ENCODE measurements around the gene IL1RAPL1.

The IL1RAPL1 gene

GRCh38 chrX:29842552-29842951 is 1255.3 kb downstream of the IL1RAPL1 start:
- no peaks in the 10 kb centered on the region for H3K36me3 ChIP-seq (ENCODE audit: control insufficient read depth in 1 of 2, insufficient read depth in 2 of 2, low read length in 2 of 2)
- H3K27me3 ChIP-seq (ENCODE audit: control insufficient read depth in 1 of 2, insufficient read depth in 2 of 2, low read length in 2 of 2): no peaks in the 10 kb centered on the region
- H3K9ac ChIP-seq (ENCODE audit: low read depth in 1 of 2, low read length in 2 of 2): no peak overlapping the region
- H3K9me3 ChIP-seq (ENCODE audit: control insufficient read depth in 1 of 2, low read length in 2 of 2): no peaks in the 10 kb centered on the region
- H3K4me1 ChIP-seq (ENCODE audit: control insufficient read depth in 1 of 2, insufficient read depth in 2 of 2, low read length in 2 of 2): no peaks in the 10 kb centered on the region
- H3K4me3 ChIP-seq (ENCODE audit: low read depth in 1 of 2, low read length in 2 of 2): no peak overlapping the region
- H3K27ac ChIP-seq (ENCODE audit: low read depth, low read length): no peak overlapping the region

GRCh38 chrX:29851857-29852605 is 1264.8 kb downstream of the IL1RAPL1 start:
- Histone ChIP-seq H3K27me3 (ENCODE audit: control insufficient read depth in 1 of 2, insufficient read depth in 2 of 2, low read length in 2 of 2) (no peaks in the 10 kb centered on the region), H3K4me1 (ENCODE audit: control insufficient read depth in 1 of 2, insufficient read depth in 2 of 2, low read length in 2 of 2) (no peaks in the 10 kb centered on the region), H3K36me3 (ENCODE audit: control insufficient read depth in 1 of 2, insufficient read depth in 2 of 2, low read length in 2 of 2) (no peaks in the 10 kb centered on the region), H3K4me3 (ENCODE audit: low read depth in 1 of 2, low read length in 2 of 2) (no peak overlapping the region), H3K9ac (ENCODE audit: low read depth in 1 of 2, low read length in 2 of 2) (no peak overlapping the region), H3K27ac (ENCODE audit: low read depth, low read length) (no peak overlapping the region), H3K9me3 (ENCODE audit: control insufficient read depth in 1 of 2, low read length in 2 of 2) (no peaks in the 10 kb centered on the region)

- Histone ChIP-seq H3K36me3 (ENCODE audit: control insufficient read depth in 1 of 2, insufficient read depth in 2 of 2, low read length in 2 of 2) (no peaks in the 10 kb centered on the region), H3K9me3 (ENCODE audit: control insufficient read depth in 1 of 2, low read length in 2 of 2) (no peaks in the 10 kb centered on the region), H3K9ac (ENCODE audit: low read depth in 1 of 2, low read length in 2 of 2) (no peak overlapping the region), H3K4me3 (ENCODE audit: low read depth in 1 of 2, low read length in 2 of 2) (no peak overlapping the region), H3K27ac (ENCODE audit: low read depth, low read length) (no peak overlapping the region), H3K27me3 (ENCODE audit: control insufficient read depth in 1 of 2, insufficient read depth in 2 of 2, low read length in 2 of 2) (no peaks in the 10 kb centered on the region), H3K4me1 (ENCODE audit: control insufficient read depth in 1 of 2, insufficient read depth in 2 of 2, low read length in 2 of 2) (no peaks in the 10 kb centered on the region)
Measured at GRCh38 chrX:29852767-29853166, 1265.5 kb downstream of the IL1RAPL1 start.

GRCh38 chrX:29858714-29859113 is 1271.5 kb downstream of the IL1RAPL1 start:
- H3K9me3 ChIP-seq (ENCODE audit: control insufficient read depth in 1 of 2, low read length in 2 of 2): no peaks in the 10 kb centered on the region
- H3K27ac ChIP-seq (ENCODE audit: low read depth, low read length): no peak overlapping the region
- no peak overlapping the region for H3K9ac ChIP-seq (ENCODE audit: low read depth in 1 of 2, low read length in 2 of 2)
- H3K4me1 ChIP-seq (ENCODE audit: control insufficient read depth in 1 of 2, insufficient read depth in 2 of 2, low read length in 2 of 2): no peaks in the 10 kb centered on the region
- no peaks in the 10 kb centered on the region for H3K27me3 ChIP-seq (ENCODE audit: control insufficient read depth in 1 of 2, insufficient read depth in 2 of 2, low read length in 2 of 2)
- H3K4me3 ChIP-seq (ENCODE audit: low read depth in 1 of 2, low read length in 2 of 2): no peak overlapping the region
- H3K36me3 ChIP-seq (ENCODE audit: control insufficient read depth in 1 of 2, insufficient read depth in 2 of 2, low read length in 2 of 2): no peaks in the 10 kb centered on the region

- H3K36me3 ChIP-seq (ENCODE audit: control insufficient read depth in 1 of 2, insufficient read depth in 2 of 2, low read length in 2 of 2): no peaks in the 10 kb centered on the region
- no peak overlapping the region for H3K27ac ChIP-seq (ENCODE audit: low read depth, low read length)
- H3K27me3 ChIP-seq (ENCODE audit: control insufficient read depth in 1 of 2, insufficient read depth in 2 of 2, low read length in 2 of 2): no peaks in the 10 kb centered on the region
- H3K9me3 ChIP-seq (ENCODE audit: control insufficient read depth in 1 of 2, low read length in 2 of 2): no peaks in the 10 kb centered on the region
- no peaks in the 10 kb centered on the region for H3K4me1 ChIP-seq (ENCODE audit: control insufficient read depth in 1 of 2, insufficient read depth in 2 of 2, low read length in 2 of 2)
- H3K9ac ChIP-seq (ENCODE audit: low read depth in 1 of 2, low read length in 2 of 2): no peak overlapping the region
- no peak overlapping the region for H3K4me3 ChIP-seq (ENCODE audit: low read depth in 1 of 2, low read length in 2 of 2)
Measured at GRCh38 chrX:29862126-29862677, 1275.0 kb downstream of the IL1RAPL1 start.

GRCh38 chrX:29867971-29868370 is 1280.7 kb downstream of the IL1RAPL1 start:
- no peak overlapping the region for H3K27ac ChIP-seq (ENCODE audit: low read depth, low read length)
- H3K4me1 ChIP-seq (ENCODE audit: control insufficient read depth in 1 of 2, insufficient read depth in 2 of 2, low read length in 2 of 2): no peaks in the 10 kb centered on the region
- H3K4me3 ChIP-seq (ENCODE audit: low read depth in 1 of 2, low read length in 2 of 2): no peak overlapping the region
- H3K27me3 ChIP-seq (ENCODE audit: control insufficient read depth in 1 of 2, insufficient read depth in 2 of 2, low read length in 2 of 2): no peaks in the 10 kb centered on the region
- no peak overlapping the region for H3K9ac ChIP-seq (ENCODE audit: low read depth in 1 of 2, low read length in 2 of 2)
- H3K9me3 ChIP-seq (ENCODE audit: control insufficient read depth in 1 of 2, low read length in 2 of 2): no peaks in the 10 kb centered on the region
- no peaks in the 10 kb centered on the region for H3K36me3 ChIP-seq (ENCODE audit: control insufficient read depth in 1 of 2, insufficient read depth in 2 of 2, low read length in 2 of 2)

- H3K4me1 ChIP-seq (ENCODE audit: control insufficient read depth in 1 of 2, insufficient read depth in 2 of 2, low read length in 2 of 2): no peaks in the 10 kb centered on the region
- H3K36me3 ChIP-seq (ENCODE audit: control insufficient read depth in 1 of 2, insufficient read depth in 2 of 2, low read length in 2 of 2): no peaks in the 10 kb centered on the region
- no peak overlapping the region for H3K4me3 ChIP-seq (ENCODE audit: low read depth in 1 of 2, low read length in 2 of 2)
- H3K9ac ChIP-seq (ENCODE audit: low read depth in 1 of 2, low read length in 2 of 2): no peak overlapping the region
- H3K27me3 ChIP-seq (ENCODE audit: control insufficient read depth in 1 of 2, insufficient read depth in 2 of 2, low read length in 2 of 2): no peaks in the 10 kb centered on the region
- H3K27ac ChIP-seq (ENCODE audit: low read depth, low read length): no peak overlapping the region
- H3K9me3 ChIP-seq (ENCODE audit: control insufficient read depth in 1 of 2, low read length in 2 of 2): no peaks in the 10 kb centered on the region
Measured at GRCh38 chrX:29869837-29870236, 1282.6 kb downstream of the IL1RAPL1 start.

GRCh38 chrX:29870608-29871007 is 1283.4 kb downstream of the IL1RAPL1 start:
- Histone ChIP-seq H3K36me3 (ENCODE audit: control insufficient read depth in 1 of 2, insufficient read depth in 2 of 2, low read length in 2 of 2) (no peaks in the 10 kb centered on the region), H3K9me3 (ENCODE audit: control insufficient read depth in 1 of 2, low read length in 2 of 2) (no peaks in the 10 kb centered on the region), H3K4me1 (ENCODE audit: control insufficient read depth in 1 of 2, insufficient read depth in 2 of 2, low read length in 2 of 2) (no peaks in the 10 kb centered on the region), H3K9ac (ENCODE audit: low read depth in 1 of 2, low read length in 2 of 2) (no peak overlapping the region), H3K27ac (ENCODE audit: low read depth, low read length) (no peak overlapping the region), H3K27me3 (ENCODE audit: control insufficient read depth in 1 of 2, insufficient read depth in 2 of 2, low read length in 2 of 2) (no peaks in the 10 kb centered on the region), H3K4me3 (ENCODE audit: low read depth in 1 of 2, low read length in 2 of 2) (no peak overlapping the region)

- H3K4me1 ChIP-seq (ENCODE audit: control insufficient read depth in 1 of 2, insufficient read depth in 2 of 2, low read length in 2 of 2): no peaks in the 10 kb centered on the region
- H3K27ac ChIP-seq (ENCODE audit: low read depth, low read length): no peak overlapping the region
- no peak overlapping the region for H3K4me3 ChIP-seq (ENCODE audit: low read depth in 1 of 2, low read length in 2 of 2)
- no peaks in the 10 kb centered on the region for H3K27me3 ChIP-seq (ENCODE audit: control insufficient read depth in 1 of 2, insufficient read depth in 2 of 2, low read length in 2 of 2)
- H3K9ac ChIP-seq (ENCODE audit: low read depth in 1 of 2, low read length in 2 of 2): no peak overlapping the region
- H3K9me3 ChIP-seq (ENCODE audit: control insufficient read depth in 1 of 2, low read length in 2 of 2): no peaks in the 10 kb centered on the region
- H3K36me3 ChIP-seq (ENCODE audit: control insufficient read depth in 1 of 2, insufficient read depth in 2 of 2, low read length in 2 of 2): no peaks in the 10 kb centered on the region
Measured at GRCh38 chrX:29872831-29873230, 1285.6 kb downstream of the IL1RAPL1 start.

- Histone ChIP-seq H3K9me3 (ENCODE audit: control insufficient read depth in 1 of 2, low read length in 2 of 2) (no peaks in the 10 kb centered on the region), H3K27me3 (ENCODE audit: control insufficient read depth in 1 of 2, insufficient read depth in 2 of 2, low read length in 2 of 2) (no peaks in the 10 kb centered on the region), H3K36me3 (ENCODE audit: control insufficient read depth in 1 of 2, insufficient read depth in 2 of 2, low read length in 2 of 2) (no peaks in the 10 kb centered on the region), H3K4me1 (ENCODE audit: control insufficient read depth in 1 of 2, insufficient read depth in 2 of 2, low read length in 2 of 2) (no peaks in the 10 kb centered on the region), H3K9ac (ENCODE audit: low read depth in 1 of 2, low read length in 2 of 2) (no peak overlapping the region), H3K27ac (ENCODE audit: low read depth, low read length) (no peak overlapping the region), H3K4me3 (ENCODE audit: low read depth in 1 of 2, low read length in 2 of 2) (no peak overlapping the region)
Measured at GRCh38 chrX:29876733-29877132, 1289.5 kb downstream of the IL1RAPL1 start.

Data from duodenal mucosa (tissue), 2 donors.